GM18502 (cell line): Measurements from ENCODE around the gene VAV2.

ENCODE experiments used
- ATAC-seq: cut with Tn5 transposase; IDR thresholded peaks from one replicate; pipeline ENCODE4 v1.9.1; 2021; ENCODE audit warnings: mild to moderate bottlenecking; ENCODE audit not compliant: unreplicated experiment, poor library complexity

Gene VAV2

DNA sequence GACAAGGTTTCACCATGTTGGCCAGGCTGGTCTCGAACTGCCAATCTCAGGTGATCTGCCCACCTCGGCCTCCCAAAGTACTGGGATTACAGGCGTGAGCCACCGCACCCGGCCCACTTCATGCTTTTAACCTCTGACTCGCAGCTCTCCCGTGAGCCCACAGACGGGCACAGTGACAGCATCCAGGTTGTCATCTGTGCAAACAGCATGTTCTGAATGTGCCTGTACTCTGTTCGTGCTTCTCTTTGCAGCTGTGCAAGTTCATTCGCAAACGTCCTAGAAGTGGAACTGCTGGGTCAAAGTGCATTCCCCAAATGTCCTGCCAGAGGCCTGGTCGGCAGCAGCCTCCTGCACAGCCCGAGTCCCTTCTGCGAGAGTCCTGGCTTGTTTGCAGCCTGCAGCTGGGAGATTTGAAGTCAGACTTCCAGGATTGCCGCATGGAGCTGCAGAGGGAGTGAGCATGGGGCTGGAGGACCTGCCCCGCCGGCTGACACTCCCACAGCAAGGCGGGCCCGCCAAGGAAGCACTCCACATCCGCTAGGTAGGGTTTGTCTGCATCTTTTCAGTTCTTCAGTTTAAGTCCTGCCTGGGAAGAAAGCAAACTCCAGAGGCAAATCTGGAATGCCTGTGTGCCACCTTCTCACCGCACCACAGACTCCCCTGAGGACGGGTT lies 36.6 kb upstream of the VAV2 start:
- no peak for ATAC-seq

DNA sequence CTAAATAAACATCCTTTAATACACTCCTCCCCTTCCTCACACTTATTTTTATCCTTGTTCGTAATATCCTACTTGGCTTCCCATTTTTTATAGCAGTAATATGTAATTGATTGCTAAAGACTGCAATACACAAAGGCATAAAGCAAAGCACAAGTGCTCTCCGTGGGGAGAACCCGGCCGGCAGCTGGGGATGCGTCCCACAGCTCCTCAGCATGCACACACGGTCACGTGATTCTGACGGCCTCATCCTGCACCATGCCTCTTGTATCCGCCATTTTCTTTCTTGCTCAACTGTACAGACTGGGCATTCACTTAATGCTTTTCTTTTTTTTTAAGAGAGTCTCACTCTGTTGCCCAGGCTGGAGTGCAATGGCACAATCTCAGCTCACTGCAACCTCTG lies 36.0 kb upstream of the VAV2 start:
- no peak for ATAC-seq

DNA sequence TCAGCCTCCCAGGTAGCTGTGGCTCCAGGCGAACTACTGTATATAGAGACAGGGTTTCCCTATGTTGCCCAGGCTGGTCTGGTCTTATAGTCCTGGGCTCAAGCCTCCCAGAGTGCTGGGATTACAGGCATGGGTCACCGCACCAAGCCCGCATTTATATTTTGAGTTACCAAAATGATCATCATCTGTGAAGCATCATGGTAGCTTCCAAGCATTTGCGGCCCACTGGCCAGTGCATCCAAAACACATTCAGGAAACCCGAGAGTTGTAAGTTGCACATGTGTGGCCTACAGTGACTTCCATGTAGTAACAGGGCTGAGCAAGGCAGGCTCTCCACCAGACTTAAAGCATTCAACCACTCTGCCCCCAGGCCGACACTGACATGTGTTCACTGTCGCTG lies 35.4 kb upstream of the VAV2 start:
- ATAC-seq, result no peak

DNA sequence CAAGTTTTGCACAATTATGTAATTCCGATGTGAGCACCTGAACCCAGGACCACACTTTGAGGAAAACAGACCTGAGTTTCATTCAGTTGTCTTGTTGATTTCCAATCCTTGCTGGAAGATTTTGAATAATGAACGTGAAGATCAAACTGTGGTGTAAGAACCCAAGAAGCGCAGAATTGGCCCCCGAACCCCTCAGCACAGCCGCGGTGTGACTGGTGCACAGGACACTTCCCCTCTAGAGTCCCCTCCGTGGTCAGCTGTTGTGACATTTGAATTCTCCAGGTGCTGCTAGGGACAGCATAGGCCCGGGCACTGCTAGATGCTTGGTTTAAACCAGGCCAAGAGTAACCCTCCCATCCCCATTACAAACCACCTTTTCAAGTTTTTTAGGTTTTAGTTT lies 34.9 kb upstream of the VAV2 start:
- ATAC-seq, result no peak

DNA sequence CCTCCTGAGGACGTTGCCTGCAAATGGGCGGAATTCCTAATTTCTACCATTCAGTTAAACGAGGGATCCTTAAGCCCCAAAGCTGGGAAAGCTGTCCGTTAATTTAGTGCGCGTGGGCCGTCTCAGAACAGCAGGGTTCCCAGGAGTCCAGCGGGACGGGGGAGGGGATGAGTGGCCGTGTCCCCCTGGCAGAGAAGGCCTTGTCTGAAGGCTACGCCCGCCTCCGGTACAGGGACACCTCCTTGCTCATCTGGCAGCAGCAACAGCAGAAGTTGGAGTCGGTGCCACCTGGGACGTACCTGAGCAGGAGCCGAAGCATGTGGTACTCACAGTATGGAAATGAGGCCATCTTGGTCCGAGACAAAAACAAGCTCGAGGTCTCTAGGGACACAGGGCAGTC lies 34.5 kb upstream of the VAV2 start:
- ATAC-seq, result no peak

DNA sequence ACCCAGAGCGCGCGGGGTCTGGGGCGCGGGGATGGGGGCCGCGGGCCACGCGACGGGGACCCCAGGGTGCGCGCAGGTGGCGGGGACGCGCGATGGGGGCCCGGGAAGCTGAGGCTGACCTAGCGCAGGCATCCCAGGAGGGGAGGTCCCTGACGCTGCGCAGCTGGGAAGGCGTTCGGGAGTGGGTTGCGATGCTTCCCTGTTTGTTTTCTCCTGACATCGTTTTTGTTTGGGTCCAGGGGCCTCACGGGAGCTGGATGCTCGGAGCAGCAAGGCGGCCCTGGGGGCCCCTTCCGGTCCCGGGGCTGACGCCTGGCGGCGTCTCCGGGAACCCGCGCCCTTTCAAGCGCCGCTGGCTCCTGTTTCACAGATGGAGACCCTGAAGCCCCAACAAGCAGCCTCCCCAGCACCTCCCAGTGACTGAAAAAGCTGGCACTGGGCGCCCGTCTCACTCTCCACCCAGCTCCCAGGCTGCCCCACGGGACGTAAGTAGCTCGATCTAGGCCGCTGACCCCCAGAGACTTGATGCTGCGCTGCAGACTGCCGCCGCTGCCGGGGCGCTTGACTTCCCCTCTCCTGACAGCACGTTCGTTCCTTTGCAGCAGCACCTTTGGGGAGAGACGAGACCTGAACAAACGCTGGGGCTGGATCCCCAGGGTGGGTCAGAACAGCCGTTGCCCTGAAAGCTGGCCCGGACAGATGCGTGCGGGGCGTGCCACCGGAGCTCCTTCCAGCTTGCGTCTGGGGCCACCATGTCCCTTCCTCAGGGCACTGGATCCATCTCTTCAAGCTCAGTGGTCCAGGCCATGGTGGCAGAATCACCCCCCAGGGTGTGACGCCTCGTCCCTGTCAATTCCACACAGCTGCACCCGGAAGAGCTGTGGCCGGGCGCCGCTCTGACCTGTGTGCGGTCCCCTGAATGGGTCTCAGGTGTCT lies 33.8 kb upstream of the VAV2 start:
- peak; percentile 47 for ATAC-seq

DNA sequence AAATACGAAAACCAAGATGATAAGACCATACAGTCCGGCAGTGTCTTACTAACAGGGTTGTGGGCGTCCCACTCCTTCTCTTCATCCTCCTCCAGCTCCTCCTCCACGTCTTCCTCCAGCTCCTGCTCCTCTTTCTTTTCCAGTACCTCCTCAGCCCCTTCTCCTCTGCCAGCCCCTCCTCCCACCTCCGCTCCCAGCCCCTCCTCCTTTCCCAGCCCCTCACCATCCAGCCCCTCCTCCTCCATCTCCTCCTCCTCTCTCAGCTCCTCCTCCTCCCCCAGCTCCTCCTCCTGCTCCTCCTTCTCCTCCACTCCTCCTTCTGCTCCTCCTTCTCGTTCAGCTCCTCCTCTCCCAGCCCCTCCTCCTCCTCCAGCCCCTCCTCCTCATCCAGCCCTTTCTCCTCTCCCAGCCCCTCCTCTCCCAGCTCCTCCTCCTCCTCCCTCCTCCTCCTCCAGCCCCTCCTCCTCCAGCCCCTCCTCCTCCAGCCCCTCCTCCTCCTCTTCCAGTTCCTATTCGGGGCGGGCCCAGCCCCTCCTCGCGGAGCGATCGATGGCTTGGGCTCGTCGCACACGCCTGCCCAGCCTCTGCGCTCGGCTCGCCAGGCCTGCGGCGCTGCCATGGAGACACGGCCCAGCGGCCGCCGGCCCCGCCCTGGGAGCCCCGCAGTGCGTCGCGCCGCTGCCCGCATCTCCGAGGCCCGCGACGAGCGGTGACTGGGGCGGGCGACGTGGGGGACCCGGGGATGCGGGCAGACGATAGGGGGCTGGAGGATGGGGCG lies 32.9 kb upstream of the VAV2 start, which contains the start of gene BRD3OS:
Gene BRD3OS (plus strand): TSS at position 654 of the 778 bp plus-strand sequence. CDS start 1,267 bp downstream, outside the sequence.
- ATAC-seq, result peak; percentile 85

DNA sequence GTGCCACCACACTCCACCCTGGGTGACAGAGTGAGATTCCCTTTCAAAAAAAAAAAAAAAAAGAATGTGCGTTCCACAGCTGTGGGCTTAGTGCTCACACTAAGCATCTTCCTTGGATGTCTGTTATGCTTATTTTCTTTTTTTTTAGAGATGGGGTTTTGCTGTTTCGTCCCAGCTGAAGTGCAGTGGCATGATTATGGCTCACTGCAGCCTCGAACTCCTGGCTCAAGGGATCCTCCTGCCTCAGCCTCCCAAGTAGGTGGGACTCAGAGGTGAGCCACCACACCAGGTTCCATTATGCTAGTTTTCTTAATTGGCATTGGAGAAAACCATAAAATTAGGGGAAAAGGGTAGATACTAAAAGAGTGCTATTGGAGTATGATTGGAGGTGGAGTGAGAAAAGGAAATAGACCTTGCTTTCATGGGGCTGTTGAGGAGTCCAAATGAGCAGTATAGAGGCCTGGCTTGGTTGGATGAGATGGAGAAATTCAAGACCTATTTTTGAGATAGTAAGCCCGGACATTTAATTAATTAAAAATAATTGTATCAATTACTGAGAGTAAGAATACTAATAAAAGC lies 32.2 kb upstream of the VAV2 start:
- no peak for ATAC-seq

DNA sequence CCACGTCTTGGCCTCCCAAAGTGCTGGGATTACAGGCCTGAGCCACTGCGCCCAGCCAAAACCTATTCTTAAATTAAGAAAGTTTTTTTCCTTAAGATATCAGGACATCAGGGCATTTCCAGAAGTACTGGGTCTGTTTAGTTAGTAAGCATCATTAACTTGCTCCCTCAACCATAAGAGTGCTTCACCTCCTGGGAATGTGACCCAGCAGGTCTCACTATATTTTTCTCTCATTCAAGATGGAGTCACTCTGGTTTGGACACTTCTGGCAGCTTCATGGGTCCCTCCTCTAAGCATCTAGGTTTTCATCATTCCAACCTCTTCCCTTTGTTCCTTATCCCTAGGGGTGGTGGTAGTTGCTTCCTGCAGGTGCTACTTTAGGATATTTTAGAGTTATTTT lies 22.8 kb upstream of the VAV2 start:
- no peak for ATAC-seq

DNA sequence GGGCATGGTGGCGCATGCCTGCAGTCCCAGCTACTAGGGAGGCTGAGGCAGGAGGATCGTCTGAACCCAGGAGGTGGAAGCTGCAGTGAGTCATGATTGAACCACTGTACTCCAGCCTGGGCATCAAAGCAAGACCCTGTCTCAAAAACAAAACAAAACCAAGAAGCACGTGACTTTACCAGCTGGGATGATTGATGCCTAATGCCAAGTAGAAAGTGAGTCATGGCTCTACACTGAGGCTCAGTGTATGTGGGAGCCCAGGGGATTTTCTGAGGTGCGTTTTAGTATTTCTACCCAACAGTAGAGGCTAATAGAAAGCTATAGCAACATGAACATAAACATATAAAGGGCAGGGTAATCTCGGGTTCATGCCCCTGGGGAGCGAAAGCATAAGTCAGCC lies 19.3 kb upstream of the VAV2 start:
- no peak for ATAC-seq

DNA sequence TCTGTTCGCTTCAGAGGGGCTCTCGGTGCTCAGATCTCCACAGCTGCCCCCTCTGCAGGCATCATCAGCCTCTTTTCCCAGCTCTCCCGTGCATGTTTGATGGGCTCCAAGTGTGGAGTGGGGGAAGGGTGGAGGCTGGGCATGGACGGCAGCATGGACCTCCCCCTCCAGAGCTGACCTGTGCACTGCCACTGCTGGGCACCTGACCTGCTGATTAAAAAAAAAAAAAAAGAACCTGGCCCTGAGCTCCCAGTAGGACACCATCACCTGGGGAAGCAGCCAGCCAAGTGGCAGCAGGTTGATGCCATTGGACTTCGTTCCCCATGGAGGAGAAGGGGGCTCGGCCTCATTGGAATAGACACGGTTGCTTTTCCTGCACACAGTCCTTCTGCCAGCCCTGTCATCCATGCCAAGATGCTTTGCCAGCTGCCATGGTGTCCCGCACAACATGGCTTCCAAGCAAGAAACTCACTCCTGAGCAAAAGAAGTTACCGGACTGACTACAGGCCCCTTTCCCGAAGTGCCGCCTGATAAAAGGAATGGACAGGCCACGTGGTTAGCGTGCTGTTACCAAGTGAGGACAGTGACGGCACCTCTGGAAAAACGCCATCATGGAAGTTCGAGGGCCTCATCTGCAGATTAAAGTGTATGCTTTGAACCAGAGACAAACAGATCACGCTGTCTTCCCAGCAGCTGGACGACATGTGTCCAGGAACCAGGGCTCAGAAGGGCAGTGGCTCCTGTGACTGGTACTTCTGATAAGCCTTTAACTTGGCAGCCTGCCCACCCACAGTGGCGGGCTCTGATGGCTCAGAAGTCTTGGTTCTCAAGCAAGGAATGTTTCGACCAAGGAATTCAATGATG lies 18.4 kb upstream of the VAV2 start:
- no peak for ATAC-seq

DNA sequence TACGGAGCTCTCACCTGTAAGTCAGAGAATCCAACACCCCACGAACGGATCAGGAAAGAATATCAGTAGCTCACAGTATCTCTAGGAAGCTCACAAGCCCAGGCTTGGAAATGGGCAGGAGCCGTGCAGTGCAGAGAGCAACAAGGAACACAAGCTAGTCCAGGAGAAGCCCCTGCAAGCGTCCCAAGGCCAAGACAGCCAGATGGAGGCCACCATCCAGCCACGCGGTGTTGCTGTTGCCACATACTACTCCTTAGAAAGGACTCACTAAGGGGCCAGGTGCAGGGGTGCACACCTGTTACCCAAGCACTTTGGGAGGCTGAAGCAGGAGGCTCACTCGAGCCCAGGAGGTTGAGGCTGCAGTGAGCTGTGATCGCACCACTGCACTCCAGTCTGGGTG lies 15.4 kb upstream of the VAV2 start:
- ATAC-seq, result no peak

DNA sequence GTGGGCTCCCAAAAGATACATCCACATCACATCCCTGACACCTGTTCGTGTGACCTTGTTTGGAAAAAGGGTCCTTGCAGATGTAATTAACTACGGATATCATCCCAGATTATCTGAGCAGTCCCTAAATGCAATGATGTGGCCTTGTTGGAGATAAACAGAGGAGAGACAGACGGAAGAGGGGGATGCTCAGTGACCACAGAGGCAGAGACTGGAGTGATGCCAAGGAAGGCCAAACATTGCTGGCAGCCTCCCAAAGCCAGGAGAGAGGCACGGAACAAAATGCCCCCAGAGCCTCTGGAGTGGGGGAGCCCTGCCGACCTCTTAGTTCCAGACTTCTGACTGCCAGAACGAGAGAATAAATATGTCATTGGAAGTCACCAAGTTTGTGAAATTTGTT lies 15.0 kb upstream of the VAV2 start:
- no peak for ATAC-seq

DNA sequence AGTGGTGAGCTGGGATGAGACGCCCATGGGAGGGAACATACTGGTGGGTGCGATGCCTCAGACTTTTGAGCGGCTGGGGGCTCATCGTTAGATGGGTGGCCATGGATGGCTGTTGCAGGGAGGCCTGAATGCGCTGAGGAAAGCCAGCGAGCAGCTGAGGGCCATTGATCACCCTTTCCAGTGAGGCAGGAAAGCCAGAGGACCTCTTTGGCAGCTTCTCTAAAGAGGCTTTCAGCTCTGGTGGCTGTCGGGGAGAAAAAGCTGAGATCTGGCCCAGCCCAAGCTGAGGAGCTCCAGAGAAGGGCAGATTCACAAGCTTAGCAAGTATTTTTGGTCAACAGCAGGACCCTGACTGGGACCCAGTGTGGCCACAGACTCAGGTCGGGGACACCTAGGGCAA lies 13.3 kb upstream of the VAV2 start:
- ATAC-seq, result no peak

DNA sequence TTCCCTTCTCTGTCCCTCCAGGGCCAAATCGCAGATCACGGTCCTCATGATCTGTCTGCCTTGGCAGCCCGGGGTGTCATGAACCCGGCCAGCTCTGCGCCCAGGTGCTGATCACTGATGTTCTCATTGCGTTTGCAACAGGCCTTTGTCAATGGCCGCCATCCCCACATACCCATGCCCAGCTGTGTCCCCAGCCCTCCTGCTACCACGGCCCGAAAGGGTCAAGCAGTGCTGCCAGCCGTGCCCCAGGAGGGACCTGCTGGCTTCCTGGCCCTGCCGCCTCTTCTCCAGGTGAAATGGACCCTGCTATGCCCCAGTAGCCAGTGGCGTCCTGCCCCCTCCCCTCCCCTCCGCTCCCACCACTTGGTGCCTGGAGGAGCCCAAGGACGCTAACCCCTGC lies 12.8 kb upstream of the VAV2 start:
- ATAC-seq, result no peak

DNA sequence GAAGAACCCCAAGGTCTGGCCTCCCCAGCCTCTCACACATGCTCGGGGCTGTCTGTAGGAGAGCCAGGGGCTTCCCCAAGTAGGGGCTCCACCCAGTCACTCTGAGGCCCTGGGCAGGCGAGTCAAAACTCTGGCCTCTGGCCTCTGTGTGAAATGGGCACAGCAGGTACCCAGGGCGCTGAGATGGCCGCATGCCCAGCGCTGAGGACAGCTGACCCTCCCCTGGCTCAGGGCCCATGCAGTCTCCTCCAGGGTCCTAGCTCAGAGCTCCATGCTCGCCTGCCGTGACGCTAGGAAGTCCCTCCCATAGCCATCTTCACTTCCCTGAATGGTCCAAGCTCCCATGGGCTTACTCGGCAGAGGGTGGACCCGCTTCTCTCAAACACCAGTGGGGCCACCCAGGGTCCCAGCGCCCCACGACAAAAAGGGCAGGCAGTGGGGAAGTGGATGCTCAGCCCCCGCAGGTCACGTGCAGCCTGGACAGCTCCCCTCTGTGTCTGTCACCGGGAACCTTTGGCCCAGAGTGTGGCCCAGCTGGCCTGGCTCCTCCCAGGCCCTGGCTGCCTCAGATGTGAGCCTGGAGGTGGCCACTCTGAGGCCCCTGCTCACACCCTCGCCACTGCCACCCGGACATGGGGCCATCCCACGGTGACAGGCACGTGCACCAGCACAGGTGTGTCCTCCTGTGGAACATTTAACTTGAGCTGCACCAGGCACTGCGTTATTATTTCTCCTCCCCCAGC lies 12.2 kb upstream of the VAV2 start:
- no peak for ATAC-seq

DNA sequence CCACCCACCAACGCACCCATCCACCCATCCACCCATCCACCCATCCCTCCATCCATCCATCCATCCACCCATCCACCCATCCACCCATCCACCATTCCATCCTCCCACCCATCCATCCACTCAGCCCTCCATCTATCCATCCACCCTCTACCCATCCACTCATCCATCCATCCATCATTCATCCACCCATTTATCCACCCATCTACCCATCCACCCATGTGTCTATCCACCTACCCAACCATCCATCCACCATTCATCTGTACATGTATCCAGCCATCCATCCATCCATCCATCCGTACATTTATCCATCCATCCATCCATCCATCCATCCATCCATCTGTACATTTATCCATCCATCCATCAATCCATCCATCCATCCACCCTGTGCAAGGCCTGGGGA lies 11.1 kb upstream of the VAV2 start:
- no peak for ATAC-seq

DNA sequence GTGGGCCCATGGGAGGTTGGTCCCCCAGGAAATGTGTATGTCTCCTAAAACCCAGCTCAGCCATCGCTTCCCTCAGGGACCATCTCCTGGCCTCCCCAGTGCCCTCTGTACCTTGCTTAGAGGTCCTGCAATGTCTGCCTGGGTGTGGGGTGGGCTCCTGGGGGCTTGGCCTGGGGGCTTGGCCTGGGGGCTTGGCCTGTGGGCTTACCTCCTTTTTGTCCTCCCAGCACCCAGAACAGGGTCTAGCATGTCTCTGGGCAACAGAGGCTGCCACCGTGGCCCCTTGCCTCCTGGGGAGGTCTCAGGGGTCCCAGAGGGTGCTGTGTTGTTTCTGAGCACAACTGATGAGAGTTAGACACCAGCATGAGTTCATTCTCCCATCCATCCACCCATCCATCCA lies 10.7 kb upstream of the VAV2 start:
- ATAC-seq, result no peak

DNA sequence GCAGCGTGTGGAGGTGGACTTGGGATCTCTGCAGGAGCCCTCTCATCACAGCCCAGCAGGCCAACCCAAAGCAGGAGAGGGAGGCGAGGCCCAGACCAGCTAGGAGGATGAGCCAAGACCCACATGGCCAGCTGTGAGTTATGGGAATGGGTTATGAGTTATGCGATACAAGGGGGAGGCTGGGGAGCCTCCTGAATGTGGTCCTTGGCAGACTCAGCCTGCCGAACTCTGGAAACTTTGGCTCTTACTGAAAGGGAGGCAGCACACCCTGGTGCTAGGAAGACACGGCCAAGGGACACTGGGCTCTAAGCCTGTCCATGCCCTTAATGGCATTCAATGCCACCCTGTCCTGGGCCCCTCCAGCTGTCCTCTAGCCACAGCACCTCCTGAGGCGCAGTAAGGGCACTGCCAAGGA lies 7.7 kb upstream of the VAV2 start:
- no peak for ATAC-seq
